ENCODE results near the gene CCDC138.
"Not testable (repeated sequence)": the region's sequence is repeated elsewhere in the genome, so short reads cannot be mapped to it uniquely, and the experiment has no call there.

Gene CCDC138

DNA sequence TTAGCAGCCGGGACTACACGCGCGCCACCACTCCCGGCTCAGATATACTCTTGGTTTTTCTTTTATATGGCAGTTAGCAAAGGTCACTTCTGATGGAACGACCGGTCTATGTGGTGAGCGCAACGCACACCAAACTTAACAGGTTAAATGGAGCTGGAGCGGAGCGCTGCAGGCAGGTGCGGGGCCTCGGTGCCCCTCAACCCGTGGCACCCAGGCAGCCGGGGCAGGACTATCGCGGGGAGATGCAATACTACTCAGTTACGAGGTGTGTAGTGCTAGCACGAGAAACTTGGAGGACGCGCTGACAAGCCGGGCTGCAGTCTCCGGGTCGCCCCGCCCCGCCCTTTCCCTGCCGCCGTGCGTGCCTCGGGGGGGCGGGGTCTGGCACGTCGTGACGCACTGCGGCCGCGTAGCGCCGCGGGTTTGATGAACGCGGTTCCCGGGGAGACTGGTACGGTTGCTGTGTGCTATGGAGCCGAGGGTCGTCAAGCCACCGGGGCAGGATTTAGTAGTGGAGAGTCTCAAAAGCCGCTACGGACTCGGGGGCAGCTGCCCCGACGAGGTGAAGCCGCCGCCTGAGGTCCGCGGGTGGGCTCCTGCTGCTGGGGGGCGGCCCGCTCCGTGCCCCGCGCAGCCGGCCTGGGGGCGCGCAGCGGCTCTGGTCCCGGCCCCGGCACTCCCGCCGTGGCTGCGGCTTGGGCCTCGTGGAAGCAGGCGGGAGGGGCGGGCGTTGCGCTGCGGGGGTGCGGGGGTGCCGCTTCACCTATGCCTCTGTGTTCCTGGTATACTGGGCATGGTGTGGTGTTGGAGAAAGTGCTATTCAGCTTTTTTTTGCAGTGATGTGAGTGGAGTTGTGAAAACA, at the start of gene CCDC138:
Gene CCDC138 (plus strand): TSS at position 418 of the 862 bp plus-strand sequence. CDS start 52 bp downstream, at position 470.
- FAIRE-seq, result peak; percentile 11

GRCh38 chr2:108757973-108758372, 28.6 kb upstream of the CCDC138 start:
- FAIRE-seq, result not testable (repeated sequence)

- FAIRE-seq, result not testable (repeated sequence)
Measured at GRCh38 chr2:108762618-108763017, 24.0 kb upstream of the CCDC138 start.

- FAIRE-seq, result not testable (repeated sequence)
Measured at GRCh38 chr2:108766671-108767070, 19.9 kb upstream of the CCDC138 start.

- not testable (repeated sequence) for FAIRE-seq
Measured at GRCh38 chr2:108767859-108768258, 18.7 kb upstream of the CCDC138 start.

GRCh38 chr2:108776475-108776874, 10.1 kb upstream of the CCDC138 start:
- no peak for FAIRE-seq

GRCh38 chr2:108778857-108779256, 7.7 kb upstream of the CCDC138 start:
- no peak for FAIRE-seq

GRCh38 chr2:108786008-108786353, 590 bp upstream of the CCDC138 start:
- no peak for FAIRE-seq

GRCh38 chr2:108787216-108787541, 608 bp downstream of the CCDC138 start:
- no peak for FAIRE-seq

- no peak for FAIRE-seq
Measured at GRCh38 chr2:108803045-108803736, 16.6 kb downstream of the CCDC138 start.

DNA sequence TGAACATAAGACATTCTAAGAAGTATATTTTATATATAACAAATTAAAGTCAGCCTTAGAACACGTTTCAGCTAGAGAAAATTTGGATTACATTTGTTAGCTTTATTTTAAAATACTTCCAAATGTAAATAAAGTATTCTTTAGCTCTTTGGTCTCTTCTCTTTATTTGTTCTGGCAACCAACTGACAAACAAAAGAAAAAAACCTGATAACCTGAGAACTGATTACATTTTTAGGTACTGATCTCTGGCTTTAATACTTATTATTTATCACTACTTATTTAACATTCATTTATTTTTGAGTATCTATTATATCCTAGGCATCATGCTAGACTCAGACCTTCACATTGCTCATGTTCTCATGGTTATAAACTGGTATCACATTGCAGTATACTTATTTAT, 18.5 kb downstream of the CCDC138 start:
- no peak for FAIRE-seq

- FAIRE-seq, result no peak
Measured at GRCh38 chr2:108805782-108806181, 19.2 kb downstream of the CCDC138 start.

- no peak for FAIRE-seq
Measured at GRCh38 chr2:108806371-108807113, 20.0 kb downstream of the CCDC138 start.

- FAIRE-seq, result no peak
Measured at GRCh38 chr2:108809936-108810335, 23.4 kb downstream of the CCDC138 start.

- no peak for FAIRE-seq
Measured at GRCh38 chr2:108810993-108811957, 24.7 kb downstream of the CCDC138 start.

- FAIRE-seq, result no peak
Measured at GRCh38 chr2:108813732-108814131, 27.2 kb downstream of the CCDC138 start.

- FAIRE-seq, result no peak
Measured at GRCh38 chr2:108820482-108820881, 33.9 kb downstream of the CCDC138 start.

DNA sequence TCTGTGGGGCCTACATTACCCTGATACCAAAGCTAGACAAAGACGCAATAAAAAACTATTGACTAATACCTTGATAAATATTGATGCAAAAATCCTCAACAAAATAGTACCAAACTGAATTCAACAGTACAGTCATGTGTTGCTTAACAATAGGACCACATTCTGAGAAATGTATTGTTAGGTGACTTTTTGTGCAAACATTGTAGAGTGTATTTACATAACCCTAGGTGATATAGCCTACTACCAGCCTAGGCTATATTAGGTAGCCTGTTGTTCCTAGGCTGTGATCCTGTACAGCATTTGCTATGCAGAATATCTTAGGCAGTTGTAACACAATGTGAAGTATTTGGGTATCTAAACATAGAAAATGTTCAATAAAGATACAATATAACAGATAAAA, 36.7 kb downstream of the CCDC138 start:
- FAIRE-seq, result no peak

DNA sequence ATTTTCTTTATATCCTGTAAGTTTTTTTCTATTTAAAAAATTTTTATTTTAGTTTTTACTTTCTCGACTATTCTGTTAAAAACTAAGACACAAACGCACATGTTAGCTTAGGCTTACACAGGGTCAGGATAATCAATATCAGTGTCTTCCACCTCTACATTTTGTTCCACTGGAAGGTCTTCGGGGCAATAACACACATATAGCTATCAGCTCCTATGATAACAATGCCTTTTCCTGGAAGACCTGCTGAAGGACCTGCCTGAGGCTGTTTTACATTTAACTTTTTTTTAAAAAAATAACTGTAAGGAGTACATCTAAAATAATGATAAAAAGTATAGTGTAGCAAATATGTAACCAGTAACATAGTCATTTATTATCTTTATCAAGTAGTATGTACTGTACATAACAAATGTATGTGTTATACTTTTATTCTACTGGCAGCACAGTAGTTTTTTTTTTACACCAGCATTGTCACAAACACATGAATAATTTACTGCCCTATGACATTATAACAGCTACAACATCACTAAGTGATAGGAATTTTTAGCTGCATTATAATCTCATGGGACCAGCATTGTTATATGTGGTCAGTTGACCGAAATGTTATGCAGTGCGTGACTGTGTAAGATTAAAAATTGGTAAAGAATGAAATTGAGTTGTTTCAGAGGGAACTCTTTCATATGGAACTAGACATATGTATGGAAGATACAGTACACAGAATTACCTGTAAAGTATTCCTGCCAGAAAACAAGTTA, 37.9 kb downstream of the CCDC138 start:
- no peak for FAIRE-seq

DNA sequence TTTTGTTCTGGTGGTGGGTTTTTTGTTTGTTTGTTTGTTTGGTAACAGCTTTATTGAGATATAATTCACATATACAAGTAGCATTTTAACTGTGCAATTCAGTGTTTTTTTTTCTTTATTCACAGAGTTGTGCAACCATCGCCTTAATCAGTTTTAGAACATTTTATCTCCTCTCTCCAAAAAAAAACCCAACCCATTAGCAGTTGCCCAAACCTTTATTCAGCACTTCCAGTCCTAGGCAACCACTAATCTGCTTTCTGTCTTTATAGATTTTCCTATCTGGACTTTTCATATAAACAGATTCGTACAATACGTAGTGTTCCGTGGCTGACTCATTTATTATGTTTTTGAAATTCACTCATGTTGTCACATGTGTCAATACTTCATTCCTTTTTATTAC, 38.7 kb downstream of the CCDC138 start:
- no peak for FAIRE-seq

DNA sequence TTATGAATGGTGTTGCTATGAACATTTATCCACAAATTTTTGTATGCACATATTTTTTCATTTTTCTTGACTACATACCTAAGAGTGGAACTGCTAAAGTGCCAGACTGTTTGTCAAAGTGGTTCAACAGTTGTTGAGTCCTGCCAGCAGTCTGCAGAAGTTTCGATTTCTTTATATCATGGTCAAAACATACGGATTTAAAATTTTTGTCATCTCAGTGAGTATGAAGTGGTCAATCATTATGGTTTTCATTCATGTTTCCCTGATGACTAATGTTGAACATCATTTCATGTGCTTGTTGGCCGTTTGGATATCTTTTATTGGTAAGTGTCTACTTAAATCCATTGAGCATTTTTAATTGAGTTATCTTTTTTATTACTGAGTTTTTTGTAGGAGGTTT, 39.2 kb downstream of the CCDC138 start:
- no peak for FAIRE-seq

Measured in A204.1 (cell line).